CD4-positive, alpha-beta T cell (primary cell): ENCODE data around the gene LPCAT3. TPM values are rescaled to one million over a fixed set of nuclear protein-coding genes. Genes with fewer than 3 reads are reported as not detected.

Experiments used
- ATAC-seq: fragments of 200-7000 bp; cut with Tn5 transposase; one replicate; pipeline ENCODE4 v1.10.0; 2022; ENCODE audit warnings: mild to moderate bottlenecking; ENCODE audit not compliant: poor library complexity
- CTCF ChIA-PET: fragments of 350-600 bp; sonication (Branson Sonifier 250); formaldehyde crosslinking; loops from one replicate; lab custom pipeline; 2021; ENCODE audit warnings: antibody characterized with exemption, inconsistent platforms; lab: Charles Lee
- POLR2A ChIA-PET: fragments of 350-600 bp; sonication (Branson Sonifier 250); formaldehyde crosslinking; loops from one replicate; lab custom pipeline; 2021; ENCODE audit warnings: antibody characterized with exemption, inconsistent platforms; lab: Charles Lee
- DNase-seq, 14 experiments: peaks; one replicate each; pipeline ENCODE4 v3.0.0-alpha.2; 2013 to 2020; ENCODE audit warnings: mixed read lengths in 2 of 14
- H3K27ac ChIP-seq, 2 donors: one replicate each; pipeline versions ENCODE4 v1.5.1 to v1.7.0; 2013; ENCODE audit warnings: low read length in 2 of 2, low read depth in 1 of 2, mild to moderate bottlenecking in 1 of 2
- H3K27me3 ChIP-seq, 2 experiments: 1 replicate in 1 of 2; 2 replicates in 1 of 2; pipeline versions ENCODE4 v1.6.1 to v1.7.0; 2013; ENCODE audit warnings: low read length in 2 of 2, control low read depth in 1 of 2, mild to moderate bottlenecking in 1 of 2, moderate library complexity in 1 of 2; ENCODE audit not compliant: insufficient read depth in 2 of 2, control insufficient read depth in 1 of 2
- H3K36me3 ChIP-seq: one replicate; pipeline ENCODE4 v1.6.1; 2013; ENCODE audit warnings: low read length, control low read depth; ENCODE audit not compliant: insufficient read depth
- H3K4me1 ChIP-seq: one replicate; pipeline ENCODE4 v1.6.1; 2013; ENCODE audit warnings: low read length, control low read depth; ENCODE audit not compliant: insufficient read depth
- H3K4me3 ChIP-seq: one replicate; pipeline ENCODE4 v1.5.1; 2013; ENCODE audit warnings: mild to moderate bottlenecking, low read length, moderate library complexity
- H3K9me3 ChIP-seq, 2 experiments: 1 replicate in 1 of 2; 2 replicates in 1 of 2; pipeline versions ENCODE4 v1.6.1 to v1.7.0; 2013; ENCODE audit warnings: low read length in 2 of 2, mild to moderate bottlenecking in 2 of 2, control low read depth in 1 of 2, moderate library complexity in 1 of 2; ENCODE audit not compliant: control insufficient read depth in 1 of 2, insufficient read depth in 1 of 2
- H3K27ac Mint-ChIP-seq: one replicate; pipeline ENCODE4 v1.8.0; 2020; ENCODE audit warnings: mixed read lengths
- H3K27me3 Mint-ChIP-seq: one replicate; pipeline ENCODE4 v1.8.0; 2021; ENCODE audit warnings: mixed read lengths
- H3K36me3 Mint-ChIP-seq: one replicate; pipeline ENCODE4 v1.8.0; 2021; ENCODE audit warnings: low read depth, mixed read lengths
- H3K4me1 Mint-ChIP-seq: one replicate; pipeline ENCODE4 v1.8.0; 2021; ENCODE audit warnings: low read depth, mixed read lengths
- H3K4me3 Mint-ChIP-seq: one replicate; pipeline ENCODE4 v1.8.0; 2020; ENCODE audit warnings: mild to moderate bottlenecking, mixed read lengths
- H3K9me3 Mint-ChIP-seq: one replicate; pipeline ENCODE4 v1.8.0; 2020; ENCODE audit warnings: mixed read lengths
- CTCF ChIP-seq: fragments of 200-600 bp; IDR thresholded peaks from one replicate; pipeline ENCODE4 v1.8.0; 2022; ENCODE audit warnings: antibody characterized with exemption, mild to moderate bottlenecking
- intact Hi-C, 2 experiments: fragments of 100-400 bp; cut with DNase I in 1 of 2; cut with micrococcal nuclease in 1 of 2; formaldehyde crosslinking; loops; one replicate each; pipeline versions ENCODE4 v1.15.1 to v1.9.0; 2023 to 2025; cut with DNase I, micrococcal nuclease
- total RNA-seq, 174 experiments: library from RNA in 2 of 174; stranded (reverse) in 2 of 174; gene quantifications; one replicate each; pipeline ENCODE4 v1.2.3 and lab custom pipeline; 2021 to 2026

Gene LPCAT3
- total RNA-seq, 2 experiments from 2014 or later, result 11.8 to 14.8 TPM

DNA sequence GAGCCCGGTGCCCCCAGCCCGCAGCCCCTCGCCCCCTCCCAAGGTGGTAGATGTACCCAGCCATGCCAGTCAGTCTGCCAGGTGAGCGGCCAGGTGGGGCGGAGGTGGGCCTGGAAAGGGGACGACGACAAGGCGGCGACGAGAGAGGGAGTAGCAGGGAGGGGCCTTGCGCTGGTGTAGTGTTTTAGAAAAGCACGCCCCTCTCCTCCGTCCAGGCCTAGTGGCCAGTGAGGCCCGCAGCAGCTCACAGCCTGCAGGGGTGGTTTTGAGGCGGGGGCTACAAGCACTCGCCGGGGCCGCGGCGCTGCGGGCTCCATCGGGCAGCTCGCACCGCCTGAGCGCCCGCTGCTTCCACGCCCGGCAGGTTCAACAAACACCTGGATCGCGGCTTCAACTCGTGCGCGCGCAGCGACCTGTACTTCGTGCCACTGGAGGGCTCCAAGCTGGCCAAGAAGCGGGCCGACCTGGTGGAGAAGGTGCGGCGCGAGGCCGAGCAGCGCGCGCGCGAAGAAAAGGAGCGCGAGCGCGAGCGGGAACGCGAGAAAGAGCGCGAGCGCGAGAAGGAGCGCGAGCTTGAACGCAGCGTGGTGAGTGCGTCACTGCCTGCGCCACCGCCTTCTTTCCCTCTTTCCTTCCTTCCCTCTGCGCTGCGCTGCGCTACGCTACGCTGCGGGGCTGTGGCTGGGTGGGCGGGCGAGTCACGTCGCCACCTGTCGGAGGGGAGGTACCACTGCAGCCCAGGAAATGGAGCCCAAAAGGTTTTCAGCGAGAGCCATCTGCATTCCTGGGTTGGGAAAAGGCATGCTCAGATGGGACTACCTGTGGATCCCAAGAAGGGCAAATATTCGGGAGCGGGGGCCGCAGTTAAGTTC lies 80.6 kb downstream of the LPCAT3 start:
- peaks cover 28% of the 10 kb centered on the region for H3K36me3 Mint-ChIP-seq
- H3K27ac Mint-ChIP-seq, result peak overlapping the region; percentile 95
- no peaks in the 10 kb centered on the region for H3K9me3 Mint-ChIP-seq
- peak; percentile 91 for ATAC-seq
- peak; percentile 89 for TF ChIP-seq CTCF
- ChIA-PET POLR2A (interaction anchor here (0.5 to 4.9 kb wide), 28 partner anchors 10 to 1033 kb away, joined by 3 to 89 read pairs (median 8); partner anchors contain the start of genes ATN1, C1RL, CDCA3 and COPS7A), CTCF (interaction anchor here (0.6 to 4.1 kb wide), 37 partner anchors 9 to 383 kb away, joined by 3 to 33 read pairs (median 5); partner anchors contain the start of genes ATN1, C1RL, CDCA3 and COPS7A)
- H3K4me3 ChIP-seq, result peak overlapping the region; percentile 72
- H3K4me1 ChIP-seq, result peaks cover 47% of the 10 kb centered on the region
- peak; percentile 86 to 99 (median 92) for DNase-seq
- H3K9me3 ChIP-seq, result no peaks in the 10 kb centered on the region
- H3K4me3 Mint-ChIP-seq, result peak overlapping the region; percentile 90
- peaks cover 24% of the 10 kb centered on the region for H3K36me3 ChIP-seq
- H3K27ac ChIP-seq, result peak overlapping the region; percentile 89 to 92
- peaks cover 61% of the 10 kb centered on the region for H3K4me1 Mint-ChIP-seq
- H3K27me3 ChIP-seq, result no peaks in the 10 kb centered on the region
- intact Hi-C loops, result loop anchor here in 1 of 2 experiments (5.0 kb wide), 1 partner anchor 35 kb away; the partner anchor contains the start of genes EMG1 and PHB2
- H3K27me3 Mint-ChIP-seq, result no peaks in the 10 kb centered on the region

GRCh38 chr12:6936636-6937480 lies 81.4 kb downstream of the LPCAT3 start:
- H3K4me1 ChIP-seq, result peaks cover 48% of the 10 kb centered on the region
- peaks cover 61% of the 10 kb centered on the region for H3K4me1 Mint-ChIP-seq
- peak overlapping the region; percentile 95 for H3K27ac Mint-ChIP-seq
- ATAC-seq, result peak; percentile 29
- CTCF ChIA-PET, result interaction anchor here (0.9 to 4.1 kb wide), 23 partner anchors 9 to 247 kb away, joined by 3 to 33 read pairs (median 6); partner anchors contain the start of genes ATN1, COPS7A, ENO2 and LPCAT3
- H3K4me3 ChIP-seq, result peak overlapping the region; percentile 72
- H3K36me3 Mint-ChIP-seq, result peaks cover 28% of the 10 kb centered on the region
- POLR2A ChIA-PET, result interaction anchor here (0.7 to 4.9 kb wide), 22 partner anchors 7 to 1034 kb away, joined by 3 to 89 read pairs (median 20); partner anchors contain the start of genes ATN1, C12orf57, C1RL and CDCA3
- no peak for TF ChIP-seq CTCF
- no peaks in the 10 kb centered on the region for H3K27me3 Mint-ChIP-seq
- peak overlapping the region; percentile 89 to 92 for H3K27ac ChIP-seq
- DNase-seq, result peak in 8 of 14 experiments; percentile 50 to 74 (median 60)
- H3K9me3 ChIP-seq, result no peaks in the 10 kb centered on the region
- no peaks in the 10 kb centered on the region for H3K9me3 Mint-ChIP-seq
- H3K27me3 ChIP-seq, result no peaks in the 10 kb centered on the region
- intact Hi-C loops, result loop anchor here in 1 of 2 experiments (5.0 kb wide), 1 partner anchor 35 kb away; the partner anchor contains the start of genes EMG1 and PHB2
- H3K4me3 Mint-ChIP-seq, result peak overlapping the region; percentile 81
- H3K36me3 ChIP-seq, result peaks cover 24% of the 10 kb centered on the region
